Gastroesophageal sphincter (tissue), 3 donors: ENCODE results near the gene DENND6B.

ENCODE experiments used
- POLR2A ChIP-seq, 2 donors: fragments of 450-650 bp; IDR thresholded peaks; one replicate each; pipeline ENCODE4 v1.6.1; 2017; ENCODE audit warnings: antibody characterized with exemption in 2 of 2, mild to moderate bottlenecking in 2 of 2, moderate library complexity in 1 of 2
- TF ChIP-seq, protein P1 (sequence below), 4 experiments: fragments of 200-600 bp in 2 of 4; fragments of 450-650 bp in 2 of 4; sonication (generic) in 1 of 4; IDR thresholded peaks; one replicate each; pipeline ENCODE4 v1.5.1; 2017 to 2019; ENCODE audit warnings: antibody characterized with exemption in 4 of 4, mild to moderate bottlenecking in 2 of 4, moderate library complexity in 2 of 4

DNA sequence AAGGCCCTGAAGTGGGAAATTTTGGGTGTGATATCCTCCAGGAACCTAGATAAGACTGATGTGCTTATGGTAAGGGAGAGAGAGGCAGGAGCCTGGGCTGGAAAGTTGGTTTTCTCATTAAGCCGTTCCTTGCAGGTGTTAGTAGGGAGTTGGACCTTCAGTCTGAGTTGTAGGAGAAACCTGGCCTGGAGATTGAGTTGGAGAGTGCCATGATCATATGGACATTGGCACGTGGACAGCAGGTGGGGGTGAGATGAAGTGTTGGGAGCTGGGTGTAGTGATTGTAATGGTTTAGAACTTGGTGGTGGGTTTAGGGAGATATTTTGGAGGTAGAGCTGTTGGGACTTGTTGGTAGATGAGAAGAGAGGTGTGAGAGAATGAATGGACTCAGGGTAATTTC is 21.2 kb upstream of the DENND6B start:
- TF ChIP-seq, protein P1, sequence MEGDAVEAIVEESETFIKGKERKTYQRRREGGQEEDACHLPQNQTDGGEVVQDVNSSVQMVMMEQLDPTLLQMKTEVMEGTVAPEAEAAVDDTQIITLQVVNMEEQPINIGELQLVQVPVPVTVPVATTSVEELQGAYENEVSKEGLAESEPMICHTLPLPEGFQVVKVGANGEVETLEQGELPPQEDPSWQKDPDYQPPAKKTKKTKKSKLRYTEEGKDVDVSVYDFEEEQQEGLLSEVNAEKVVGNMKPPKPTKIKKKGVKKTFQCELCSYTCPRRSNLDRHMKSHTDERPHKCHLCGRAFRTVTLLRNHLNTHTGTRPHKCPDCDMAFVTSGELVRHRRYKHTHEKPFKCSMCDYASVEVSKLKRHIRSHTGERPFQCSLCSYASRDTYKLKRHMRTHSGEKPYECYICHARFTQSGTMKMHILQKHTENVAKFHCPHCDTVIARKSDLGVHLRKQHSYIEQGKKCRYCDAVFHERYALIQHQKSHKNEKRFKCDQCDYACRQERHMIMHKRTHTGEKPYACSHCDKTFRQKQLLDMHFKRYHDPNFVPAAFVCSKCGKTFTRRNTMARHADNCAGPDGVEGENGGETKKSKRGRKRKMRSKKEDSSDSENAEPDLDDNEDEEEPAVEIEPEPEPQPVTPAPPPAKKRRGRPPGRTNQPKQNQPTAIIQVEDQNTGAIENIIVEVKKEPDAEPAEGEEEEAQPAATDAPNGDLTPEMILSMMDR (IDR thresholded peaks at IDR 0.05): no peak
- TF ChIP-seq POLR2A (IDR thresholded peaks at IDR 0.05): no peak
